Measurements from ENCODE around the gene UGT1A8.

UGT1A8 gene

DNA sequence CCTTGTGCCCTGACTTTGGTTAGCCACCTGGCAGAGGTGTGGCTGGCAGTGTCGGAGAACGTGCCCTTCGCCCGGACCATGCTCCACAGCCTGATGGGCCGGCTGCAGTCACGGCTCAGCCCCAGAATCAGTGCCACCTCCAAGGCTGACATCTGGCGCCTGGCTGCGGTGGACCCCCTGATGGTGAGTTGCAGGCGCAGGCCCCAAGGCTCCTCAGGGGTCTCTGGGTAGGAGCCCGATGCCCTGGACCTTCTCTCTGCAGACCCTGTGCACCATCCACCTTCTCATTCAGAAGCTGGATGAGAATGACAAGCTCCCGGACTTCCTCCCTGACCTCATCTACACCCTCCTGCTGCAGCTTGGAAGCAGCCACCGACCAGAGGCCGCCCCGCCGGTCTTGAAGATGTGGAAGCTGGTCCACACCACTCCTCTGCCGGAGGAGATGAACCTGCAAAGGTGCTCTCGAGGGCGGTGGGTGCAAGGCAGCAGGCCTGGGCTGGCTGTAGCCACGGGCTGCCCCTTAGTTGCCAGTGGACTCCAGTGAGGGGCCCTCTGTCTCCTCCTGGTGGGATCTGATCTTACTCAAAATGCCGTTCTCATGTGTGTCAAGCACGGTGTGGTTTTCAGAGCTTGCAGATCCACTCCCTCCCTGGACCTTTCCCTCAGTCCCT is 204.8 kb downstream of the UGT1A8 start:
- DNase-seq = no peak
